Measurements from ENCODE around the gene SAMD1.

SAMD1 gene

DNA sequence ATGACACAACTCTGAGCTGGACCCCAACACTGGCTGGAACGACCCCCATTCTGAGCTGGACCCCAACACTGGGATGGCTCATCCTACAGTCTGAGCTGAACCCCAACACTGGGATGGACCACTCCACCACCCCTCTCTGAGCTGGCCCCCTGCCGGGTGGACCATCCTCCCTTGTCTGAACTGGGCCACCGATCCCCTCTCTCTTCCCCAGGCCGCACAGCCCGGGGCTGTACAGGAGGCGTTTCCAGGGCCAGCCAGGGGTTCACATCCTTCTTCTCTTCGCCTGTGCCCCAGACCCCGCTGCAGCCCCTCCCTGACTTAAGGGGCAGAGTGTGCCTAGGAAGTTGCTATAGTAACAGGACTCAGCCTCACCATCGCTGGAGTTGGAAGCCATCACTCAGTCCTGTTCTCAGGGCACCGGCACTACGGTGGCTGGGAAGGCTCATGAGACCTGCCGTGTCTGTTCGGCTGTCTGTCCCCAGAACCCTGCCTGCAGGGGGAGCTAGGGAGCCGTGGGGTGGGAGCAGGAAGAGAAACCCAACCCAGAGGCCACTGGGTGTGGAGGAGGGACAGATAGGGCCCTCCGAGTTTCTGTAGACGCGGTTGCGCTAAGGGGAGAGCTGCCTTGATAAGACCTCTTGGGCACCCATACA, 23.3 kb upstream of the SAMD1 start:
- peak; percentile 69 for DNase-seq (ENCODE audit: low spot score)

DNA sequence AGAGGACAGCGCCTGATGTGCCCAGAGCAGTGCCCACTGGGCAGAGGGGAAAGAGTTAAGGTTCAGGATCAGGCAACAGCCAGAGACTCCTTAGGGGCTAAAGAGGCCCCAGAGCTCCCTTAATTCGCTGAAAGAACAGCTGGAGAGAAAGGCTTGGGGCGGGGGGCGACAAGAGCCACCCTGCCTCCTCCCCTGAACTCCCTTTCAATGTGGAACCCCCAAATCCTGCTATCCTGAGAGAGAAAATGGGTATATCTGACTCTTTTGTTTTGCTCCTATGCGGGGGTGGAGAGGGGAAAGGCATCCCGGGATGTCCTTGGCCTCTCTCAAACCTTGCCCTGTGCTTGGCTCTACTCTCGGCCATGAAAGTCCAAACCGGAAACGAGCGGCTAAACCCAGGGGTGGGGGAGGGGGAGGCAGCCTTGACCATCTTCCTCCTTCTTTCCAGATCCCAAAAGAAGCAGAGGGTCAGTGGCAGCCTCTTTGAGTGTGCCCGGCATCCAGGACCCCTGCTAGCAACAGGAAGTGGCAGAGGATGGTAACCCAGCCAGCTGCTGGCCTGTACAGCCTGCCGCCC, 22.3 kb upstream of the SAMD1 start:
- no peak for DNase-seq (ENCODE audit: low spot score)

DNA sequence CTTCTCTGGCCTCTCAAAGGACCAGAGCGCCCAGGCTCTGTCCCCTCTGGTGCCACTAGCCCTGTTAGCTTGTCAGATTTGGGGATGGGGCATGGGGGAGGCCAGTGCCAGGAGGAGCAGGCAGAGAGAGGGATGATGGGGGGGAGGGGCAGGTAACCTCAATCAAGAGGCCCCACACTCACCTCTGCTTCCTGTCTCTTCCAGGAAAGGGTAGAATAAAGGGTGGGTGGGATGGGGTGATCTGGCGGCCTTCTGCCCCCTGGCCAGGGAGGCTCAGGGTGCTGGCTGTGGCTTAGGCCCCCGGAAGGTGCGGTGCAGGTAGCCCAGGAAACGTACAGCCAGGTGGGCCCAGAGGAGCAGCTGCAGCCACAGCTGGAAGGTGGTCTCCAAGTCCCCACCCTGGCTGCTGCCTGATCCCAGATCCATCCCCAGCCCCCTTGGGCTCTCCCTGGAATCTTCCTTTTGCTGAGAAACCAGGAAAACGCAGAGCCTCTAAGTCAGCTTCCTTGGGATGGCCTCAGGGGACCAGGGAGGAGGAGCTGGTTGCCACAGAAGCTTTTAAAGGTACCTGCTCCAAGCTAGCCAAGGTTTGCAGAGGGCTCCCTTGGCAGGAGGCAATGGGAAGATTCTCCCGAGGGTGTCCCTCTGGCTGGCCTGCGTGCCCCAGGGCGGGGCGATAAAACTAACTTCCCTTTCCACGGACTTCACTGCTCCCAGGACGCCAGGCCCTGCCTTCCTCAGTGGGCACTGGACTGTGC, 21.7 kb upstream of the SAMD1 start:
- DNase-seq (ENCODE audit: low spot score): no peak

DNA sequence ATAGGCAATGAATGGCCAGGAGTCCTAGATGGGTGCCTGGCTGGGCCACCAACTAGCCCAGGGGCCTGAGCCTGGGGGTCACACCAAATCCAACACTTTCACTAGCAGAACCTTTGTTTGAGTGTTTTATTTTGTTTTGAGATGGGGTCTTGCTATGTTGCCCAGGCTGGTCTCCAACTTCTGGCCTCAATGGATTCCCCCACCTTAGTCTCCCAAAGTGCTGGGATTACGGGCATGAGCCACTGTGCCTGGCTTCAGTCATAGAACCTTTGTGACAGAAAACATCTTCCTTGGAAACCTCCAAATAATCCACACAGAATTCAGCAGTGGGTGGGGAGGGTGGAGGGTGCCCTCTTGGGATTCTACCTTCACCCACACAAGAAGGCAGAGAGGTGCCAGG, 20.9 kb upstream of the SAMD1 start:
- DNase-seq (ENCODE audit: low spot score): no peak

DNA sequence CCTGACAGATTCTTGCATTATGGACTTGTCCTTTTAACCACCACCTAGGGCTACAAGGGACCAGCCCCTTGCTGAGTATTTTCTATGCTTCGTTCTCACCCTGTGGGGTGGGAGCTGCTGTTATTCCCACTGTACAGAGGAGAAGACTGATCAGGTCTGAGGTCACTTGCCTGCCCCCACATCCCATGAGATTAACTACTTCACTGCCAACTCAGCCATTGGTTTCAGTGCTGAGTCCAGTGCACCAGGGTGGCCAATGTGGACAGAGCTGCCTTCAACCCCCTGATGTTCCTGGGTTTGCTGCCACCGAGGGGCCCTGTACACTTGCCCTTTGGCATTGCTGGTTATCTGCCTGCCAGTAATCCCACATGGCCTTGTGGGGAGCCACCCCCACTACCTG, 20.1 kb upstream of the SAMD1 start:
- DNase-seq (ENCODE audit: low spot score): no peak

DNA sequence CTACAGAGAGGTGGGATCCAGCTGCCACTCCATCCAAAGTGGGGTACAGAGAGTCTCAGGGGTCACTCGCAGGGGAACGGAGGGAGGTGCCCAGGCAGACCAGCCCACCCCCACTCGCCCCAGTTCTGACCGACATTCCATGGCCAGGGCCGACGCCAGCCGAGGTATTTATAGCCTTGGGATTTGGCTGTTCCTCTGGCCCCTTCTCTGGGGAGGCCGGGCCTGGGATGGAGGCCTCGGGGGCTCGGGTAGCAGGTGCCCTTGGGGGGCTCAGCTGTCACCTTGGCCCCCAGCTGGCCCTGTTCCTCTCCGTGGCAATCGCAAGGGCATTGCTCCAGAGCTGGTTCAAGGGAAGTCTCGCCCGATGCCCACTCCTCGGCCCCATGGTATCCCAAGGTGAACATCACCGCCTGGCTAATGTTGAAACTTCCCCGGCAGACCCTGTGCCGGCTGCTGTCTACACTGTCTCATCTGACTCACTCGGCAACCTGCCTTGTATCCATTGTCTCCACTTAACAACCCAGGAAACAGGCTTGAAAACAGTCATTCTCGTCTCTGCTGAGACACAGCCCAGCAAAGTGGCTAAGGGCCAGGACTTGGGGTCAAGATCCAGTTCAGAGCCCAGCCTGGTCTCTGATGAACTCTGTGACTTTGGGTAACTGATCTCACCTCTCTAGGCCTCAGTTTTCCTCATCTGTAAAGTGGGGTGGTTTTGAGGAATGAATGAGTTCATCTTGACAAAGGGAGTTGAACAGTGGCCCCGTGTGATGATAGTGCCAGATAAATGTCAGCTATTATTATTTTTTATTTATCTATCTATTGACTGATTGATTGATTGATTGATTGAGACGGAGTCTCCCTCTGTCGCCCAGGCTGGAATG, 17.3 kb upstream of the SAMD1 start:
- DNase-seq (ENCODE audit: low spot score): no peak

DNA sequence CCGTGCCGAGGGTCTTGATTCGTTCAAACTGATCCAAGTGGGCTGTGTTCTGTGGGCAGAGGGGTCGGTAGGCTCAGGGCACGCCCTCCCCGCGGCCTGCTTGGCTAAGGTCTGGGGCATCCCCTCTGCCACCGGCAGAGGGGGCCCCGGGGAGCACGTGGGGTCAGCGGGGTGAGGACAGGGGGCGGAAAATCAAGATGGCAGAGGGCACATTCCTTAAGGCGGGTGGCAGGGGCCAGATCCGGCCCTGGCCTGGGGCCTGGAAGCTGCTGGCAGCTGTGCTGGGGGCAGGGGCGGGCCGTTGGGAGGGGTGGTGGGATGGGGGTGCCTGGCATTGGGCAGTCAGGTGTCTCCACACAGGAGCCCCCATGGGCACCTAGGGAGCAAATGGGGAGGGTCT, 16.3 kb upstream of the SAMD1 start:
- no peak for DNase-seq (ENCODE audit: low spot score)

DNA sequence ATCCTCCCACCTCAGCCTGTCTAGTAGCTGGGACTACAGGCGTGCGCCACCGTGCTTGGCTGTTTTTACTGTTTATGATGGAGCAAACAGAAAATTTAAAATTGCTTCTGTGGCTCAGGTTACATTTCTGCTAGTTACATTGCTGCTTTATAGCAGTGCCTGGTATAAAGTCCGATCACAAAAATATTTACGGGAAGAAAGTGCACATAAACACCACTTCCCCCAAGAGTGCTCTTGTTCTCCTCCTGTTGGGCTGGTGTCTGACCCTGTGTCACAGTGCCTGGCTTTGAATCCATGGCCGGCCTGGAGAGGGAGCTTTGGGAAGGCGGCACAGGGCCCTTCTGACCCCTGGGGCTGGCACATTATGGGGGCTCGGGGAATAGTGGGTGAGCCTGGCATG, 15.1 kb upstream of the SAMD1 start:
- DNase-seq (ENCODE audit: low spot score): no peak

DNA sequence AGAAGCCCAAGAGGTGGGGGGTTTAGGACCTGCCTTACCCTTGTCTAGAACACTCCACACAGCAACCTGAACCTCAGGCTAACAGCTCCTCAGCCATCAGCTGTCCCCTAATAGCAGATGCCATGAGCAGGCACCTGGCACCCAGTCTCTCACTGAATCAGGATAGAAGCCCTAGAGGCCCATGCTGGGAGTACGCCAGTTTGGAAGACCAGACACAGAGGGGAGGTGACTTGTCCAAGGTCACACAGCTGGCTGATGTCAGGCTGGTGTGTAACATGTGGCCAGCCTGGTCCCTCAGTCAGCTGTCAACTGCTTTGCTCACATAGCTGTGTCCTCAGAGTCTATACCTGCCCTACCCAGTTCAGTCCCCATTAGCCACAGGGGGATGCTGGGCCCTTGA, 12.8 kb upstream of the SAMD1 start:
- DNase-seq (ENCODE audit: low spot score): no peak

DNA sequence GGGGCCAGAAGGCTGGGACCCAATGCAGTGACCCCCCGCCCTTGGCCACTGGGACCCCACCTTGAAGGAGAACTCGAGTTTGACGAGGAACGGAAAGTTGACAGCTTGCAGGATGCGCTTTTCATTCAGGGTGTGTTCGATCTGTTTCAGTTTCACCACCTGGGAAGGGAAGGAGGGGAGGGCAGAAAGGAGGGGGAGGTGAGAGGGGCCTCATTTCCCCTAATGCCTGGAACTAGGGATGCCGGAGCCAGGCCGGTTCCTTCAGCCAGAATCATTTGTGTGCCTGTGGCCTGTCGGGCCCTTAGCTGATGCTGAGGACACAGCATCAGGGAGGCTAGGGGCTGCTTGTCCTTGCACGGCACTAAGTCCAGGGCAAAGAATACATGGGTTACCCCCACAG, 12.2 kb upstream of the SAMD1 start:
- DNase-seq (ENCODE audit: low spot score): no peak

DNA sequence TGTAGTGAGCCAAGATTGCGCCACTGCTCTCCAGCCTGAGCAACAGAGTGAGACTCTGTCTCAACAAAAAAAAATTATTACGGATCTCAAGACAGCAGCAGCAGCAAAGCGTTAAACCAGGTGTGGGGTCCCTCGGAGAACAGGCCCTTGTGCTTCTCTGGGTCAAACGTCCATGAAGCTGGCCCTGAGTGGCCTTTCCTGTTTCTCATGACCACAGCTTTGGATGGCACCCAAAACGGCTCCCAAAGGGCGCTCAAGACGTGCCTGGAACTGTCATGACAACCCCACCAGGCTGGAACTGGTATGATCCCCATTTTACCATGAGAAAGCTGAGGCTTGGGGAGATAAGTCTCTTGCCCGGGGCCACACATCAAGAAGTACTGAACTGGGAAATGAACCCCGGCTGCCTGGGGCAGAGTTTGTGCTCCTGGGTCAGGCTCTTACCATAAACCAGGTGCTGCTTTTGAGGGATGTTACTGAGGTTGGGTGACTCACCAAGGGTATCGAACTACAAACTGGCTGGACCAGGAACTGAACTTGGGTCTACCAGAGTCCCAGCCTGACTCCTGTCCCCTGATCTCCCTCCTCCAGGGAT, 11.6 kb upstream of the SAMD1 start:
- DNase-seq (ENCODE audit: low spot score): no peak

DNA sequence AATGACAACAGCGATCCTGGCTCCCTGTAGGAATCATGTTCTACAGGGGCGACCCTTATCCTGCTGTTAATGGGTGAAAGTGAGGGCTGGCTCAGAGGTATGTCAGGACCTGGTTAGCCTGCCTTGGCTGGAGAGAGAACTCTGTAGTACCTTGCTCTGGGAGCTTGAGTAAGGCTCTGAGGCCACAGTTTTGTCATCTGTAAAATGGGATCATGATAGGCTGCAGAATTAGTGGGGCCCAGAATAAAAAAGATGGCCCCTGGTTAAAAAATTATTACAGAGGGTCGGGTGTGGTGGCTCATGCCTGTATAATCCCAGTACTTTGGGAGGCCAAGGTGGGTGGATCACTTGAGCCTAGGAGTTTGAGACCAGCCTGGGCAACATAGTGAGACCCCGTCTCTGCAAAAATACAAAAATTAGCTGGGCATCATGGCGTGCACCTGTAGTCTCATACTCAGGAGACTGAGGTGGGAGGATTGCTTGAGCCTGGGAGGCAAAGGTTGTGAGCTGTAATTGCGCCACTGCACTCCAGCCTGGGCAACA, 10.5 kb upstream of the SAMD1 start:
- no peak for DNase-seq (ENCODE audit: low spot score)

DNA sequence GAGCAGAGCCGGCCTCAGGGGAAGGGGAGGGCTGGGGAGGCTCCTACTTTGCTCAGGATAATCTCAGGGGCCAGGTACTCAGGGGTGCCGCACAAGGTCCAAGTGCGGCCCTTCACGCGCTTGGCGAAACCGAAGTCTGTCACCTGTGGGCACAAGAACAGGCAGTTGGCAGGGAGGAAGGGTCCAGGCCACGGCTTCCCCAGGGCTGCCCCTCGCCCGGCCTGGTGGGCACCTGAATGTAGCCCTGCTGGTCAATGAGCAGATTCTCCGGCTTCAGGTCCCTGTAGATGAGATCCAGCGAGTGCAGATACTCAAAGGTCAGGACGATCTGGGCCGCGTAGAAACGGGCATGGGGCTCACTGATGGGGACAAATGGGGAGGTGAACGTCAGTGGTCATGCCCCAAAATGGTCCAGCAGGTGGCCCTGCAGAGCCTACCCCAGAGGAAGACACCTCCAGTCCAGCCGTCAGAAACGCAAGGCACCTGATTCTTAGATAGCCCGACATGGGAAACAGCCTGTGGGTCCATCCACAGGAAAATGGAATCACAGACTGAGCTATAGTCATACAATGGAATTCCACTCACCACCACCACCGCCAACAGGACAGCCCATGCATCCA, 7.1 kb upstream of the SAMD1 start:
- no peak for DNase-seq (ENCODE audit: low spot score)

DNA sequence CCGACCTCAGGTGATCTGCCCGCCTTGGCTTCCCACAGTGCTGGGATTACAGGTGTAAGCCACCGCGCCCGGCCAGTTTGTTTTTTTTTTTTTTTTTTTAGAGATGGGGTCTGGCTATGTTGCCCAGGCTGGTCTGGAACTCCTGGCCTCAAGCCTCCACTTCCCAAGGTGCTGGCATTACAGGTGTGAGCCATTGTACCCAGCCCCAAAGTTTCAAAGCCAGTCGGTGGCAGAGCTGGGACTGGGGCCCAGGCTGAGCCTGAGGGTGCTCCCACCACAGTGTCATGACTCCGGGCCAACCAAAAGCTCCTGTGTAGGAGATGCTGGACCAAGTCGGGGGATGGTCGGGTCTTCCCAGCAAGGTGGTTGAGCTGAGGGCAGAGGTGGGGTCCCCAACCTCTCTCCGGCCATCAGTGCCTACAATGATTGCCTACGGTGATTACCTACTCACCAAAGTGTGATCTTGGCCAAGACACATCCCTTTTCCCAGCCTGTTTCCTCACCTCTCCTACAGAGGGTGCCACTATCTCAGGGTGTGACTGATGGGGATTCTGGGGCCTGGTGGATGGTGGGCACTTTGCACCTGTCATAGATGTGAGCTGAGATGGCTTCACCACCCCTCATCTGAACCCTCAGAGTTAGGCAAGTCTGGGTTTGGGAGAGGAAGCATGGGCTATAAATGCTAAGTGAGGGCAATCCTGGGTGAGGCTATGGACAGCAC, 5.9 kb upstream of the SAMD1 start:
- no peak for DNase-seq (ENCODE audit: low spot score)

DNA sequence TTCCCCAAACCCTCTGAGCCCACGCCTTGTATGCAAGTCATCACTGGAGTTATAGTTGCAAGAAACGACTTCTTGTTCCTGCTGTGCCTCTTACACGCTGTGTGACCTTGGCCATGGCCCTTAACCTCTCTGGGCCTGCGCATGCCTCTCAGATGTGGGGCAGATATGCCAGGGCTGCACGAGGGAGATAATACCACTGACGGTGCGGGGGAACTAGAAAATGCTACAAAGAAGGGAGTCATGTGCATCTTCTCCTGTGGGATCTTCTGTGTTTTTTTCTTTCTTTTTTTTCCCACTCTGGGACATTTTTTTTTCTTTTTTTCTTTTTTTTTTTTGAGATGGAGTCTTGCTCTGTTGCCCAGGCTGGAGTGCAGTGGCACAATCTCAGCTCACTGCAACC, 4.3 kb upstream of the SAMD1 start:
- peak; percentile 76 for DNase-seq (ENCODE audit: low spot score)

DNA sequence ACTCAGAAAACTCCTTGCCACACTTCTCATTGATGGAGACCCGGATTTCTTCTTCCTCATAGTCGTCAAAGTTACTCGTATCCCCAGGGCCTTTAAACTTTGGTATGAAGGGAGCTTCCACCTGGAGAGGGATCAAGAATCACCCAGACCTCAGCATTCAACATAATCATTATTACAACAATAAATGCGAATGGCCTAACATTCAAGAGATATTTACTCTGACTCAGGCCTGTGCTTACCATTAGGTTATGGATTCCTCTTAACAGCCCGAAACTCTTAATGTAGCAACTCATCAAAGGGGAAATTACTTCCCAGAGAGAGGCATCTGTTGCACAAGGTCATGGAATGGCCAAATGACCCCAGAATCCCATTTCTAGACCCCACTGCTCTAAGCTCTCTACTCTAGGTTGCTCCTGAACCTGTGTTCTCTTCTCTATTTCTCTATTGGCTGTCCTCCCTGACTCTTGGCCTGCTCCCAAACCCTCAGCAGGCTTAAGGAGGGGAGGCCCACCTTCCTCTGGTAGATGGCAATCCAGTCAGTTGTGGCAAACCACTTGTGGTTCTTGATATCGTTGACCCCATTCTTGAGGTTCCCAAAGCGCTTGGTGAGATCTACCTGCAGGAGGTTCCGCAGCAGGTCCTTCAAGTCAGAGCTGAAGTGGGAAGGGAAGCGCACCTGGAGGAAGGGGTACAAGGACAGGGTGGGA, 2.7 kb upstream of the SAMD1 start:
- DNase-seq (ENCODE audit: low spot score): no peak

DNA sequence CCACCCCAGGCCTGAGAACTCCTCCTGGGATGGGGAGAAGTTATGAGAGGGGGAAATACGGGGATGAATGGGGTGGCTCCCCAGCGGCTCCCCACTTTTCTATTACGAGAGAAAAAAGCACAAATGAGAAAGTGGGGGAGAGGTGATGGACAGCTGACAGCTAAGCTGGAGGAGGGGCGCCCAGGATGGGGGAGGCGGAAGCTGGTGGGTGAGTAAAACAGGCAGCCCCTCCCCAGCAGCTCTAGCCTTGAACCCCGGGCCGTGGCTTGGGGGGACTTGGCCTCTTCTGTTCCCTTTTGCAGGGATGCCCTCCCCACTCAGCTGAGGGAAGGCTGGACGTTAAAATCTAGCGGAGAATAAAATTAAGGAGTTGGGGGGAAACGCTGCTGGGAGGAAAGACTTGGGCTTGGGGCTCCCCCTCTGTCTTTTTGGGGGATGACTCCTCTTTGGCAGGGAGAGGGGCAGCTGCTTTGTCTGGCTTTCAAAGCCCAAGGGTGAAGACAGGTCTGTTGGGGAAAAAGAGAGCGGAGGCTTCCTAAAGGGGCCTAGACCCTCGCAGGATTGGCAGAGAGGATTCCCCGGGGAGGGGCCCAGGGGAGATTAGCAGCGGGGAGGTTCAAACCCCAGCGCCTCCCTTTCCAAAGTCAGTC, 1.4 kb upstream of the SAMD1 start:
- no peak for DNase-seq (ENCODE audit: low spot score)

DNA sequence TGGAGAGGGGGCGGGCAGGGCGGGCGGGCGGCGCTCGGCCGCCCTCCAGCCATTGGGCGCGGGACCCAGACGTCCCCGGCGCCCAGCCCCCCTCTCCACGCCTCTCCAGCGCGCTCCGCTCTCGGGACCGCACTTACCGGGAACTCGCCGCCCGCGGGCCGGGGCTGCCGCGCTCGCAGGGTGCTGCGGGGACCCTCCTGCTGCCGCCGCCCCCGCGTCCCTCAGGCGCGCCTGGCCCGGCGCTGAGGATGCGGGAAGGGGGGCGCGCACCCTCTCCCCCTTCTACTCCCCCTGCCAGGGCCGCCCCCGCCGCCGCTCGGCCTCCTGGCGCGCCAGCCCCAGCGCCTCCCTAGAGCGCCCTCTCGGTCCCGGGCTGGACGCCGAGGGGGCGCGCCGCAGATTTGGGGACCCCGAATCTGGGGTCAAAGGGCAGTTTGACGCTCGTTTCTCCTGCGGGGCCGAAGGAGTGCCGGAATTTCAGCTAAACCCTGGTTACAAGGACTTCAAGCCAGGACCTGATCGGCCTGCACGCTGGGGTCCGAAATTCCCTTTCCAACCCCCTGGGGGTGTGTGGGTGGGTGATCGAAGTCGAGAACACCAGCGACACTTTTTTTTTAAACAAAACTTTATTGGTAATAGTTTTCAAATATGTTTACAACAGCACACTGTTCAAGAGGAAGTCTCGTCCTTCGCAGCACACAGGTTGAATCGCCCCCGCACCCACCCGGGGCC, 696 bp upstream of the SAMD1 start:
- peak; percentile 80 for DNase-seq (ENCODE audit: low spot score)

Data from hematopoietic multipotent progenitor cell treated with erythropoietin and hydrocortisone succinate and interleukin-3 and kit ligand, for 15 days (in vitro differentiated cells).